HEK293 (cell line): Measurements from ENCODE around the gene EFCAB6.

ENCODE experiments used
- CTCF ChIA-PET: fragments of 350-600 bp; formaldehyde crosslinking; extraction: SDS; loops from one replicate; lab custom pipeline; 2021; ENCODE audit warnings: antibody characterized with exemption; lab: Yijun Ruan, JAX
- POLR2A ChIA-PET: fragments of 300-600 bp; formaldehyde crosslinking; extraction: SDS; loops from one replicate; lab custom pipeline; 2020; ENCODE audit warnings: antibody characterized with exemption, inconsistent platforms; lab: Yijun Ruan, JAX
- H3K27ac ChIP-seq: fragments of 200-500 bp; sonication (Bioruptor generic); 2 replicates; pipeline ENCODE4 v1.5.1; 2014; ENCODE audit warnings: low read depth, low read length, control low read depth, inconsistent platforms; ENCODE audit errors: extremely low read depth
- H3K36me3 ChIP-seq, 2 experiments: fragments of 200-500 bp in 1 of 2; sonication (Bioruptor generic) in 1 of 2; 1 replicate in 1 of 2; 2 replicates in 1 of 2; pipeline ENCODE4 v1.5.1; 2014 to 2017; ENCODE audit warnings: inconsistent platforms in 2 of 2, low read length in 2 of 2; ENCODE audit not compliant: control insufficient read depth in 2 of 2, insufficient read depth in 1 of 2
- H3K4me1 ChIP-seq: fragments of 200-500 bp; sonication (Bioruptor generic); 2 replicates; pipeline ENCODE4 v1.5.1; 2014; ENCODE audit warnings: mild to moderate bottlenecking, low read length, inconsistent platforms; ENCODE audit not compliant: control insufficient read depth, insufficient read depth
- H3K4me3 ChIP-seq: 2 replicates; pipeline ENCODE4 v1.5.1; 2011; ENCODE audit warnings: low read depth, mild to moderate bottlenecking, control low read depth, low read length, moderate library complexity
- H3K9me3 ChIP-seq: fragments of 200-500 bp; sonication (Bioruptor generic); 2 replicates; pipeline ENCODE4 v1.5.1; 2014; ENCODE audit warnings: low read depth, low read length, inconsistent platforms; ENCODE audit not compliant: control insufficient read depth, insufficient read depth
- BCL11A ChIP-seq: fragments of 450-650 bp; formaldehyde crosslinking; IDR thresholded peaks from 2 replicates; pipeline ENCODE4 v1.5.1; 2016; ENCODE audit warnings: low read depth, missing biosample characterization, missing genetic modification characterization
- FEZF1 ChIP-seq: fragments of 450-650 bp; formaldehyde crosslinking; IDR thresholded peaks from 2 replicates; pipeline ENCODE4 v1.5.1; 2016; ENCODE audit warnings: missing biosample characterization, missing genetic modification characterization
- GFI1B ChIP-seq: fragments of 450-650 bp; formaldehyde crosslinking; IDR thresholded peaks from 2 replicates; pipeline ENCODE4 v1.5.1; 2016; ENCODE audit warnings: missing biosample characterization, missing genetic modification characterization
- HOXA7 ChIP-seq: sonication (generic); formaldehyde crosslinking; IDR thresholded peaks from 2 replicates; pipeline ENCODE4 v1.8.1; 2022; ENCODE audit warnings: missing genetic modification reagents, borderline replicate concordance
- KLF7 ChIP-seq: fragments of 450-650 bp; formaldehyde crosslinking; IDR thresholded peaks from 2 replicates; pipeline ENCODE4 v1.5.1; 2016; ENCODE audit warnings: missing biosample characterization, missing genetic modification characterization, borderline replicate concordance
- OSR2 ChIP-seq: fragments of 450-650 bp; formaldehyde crosslinking; IDR thresholded peaks from 2 replicates; pipeline ENCODE4 v1.5.1; 2016; ENCODE audit warnings: missing biosample characterization, missing genetic modification characterization
- RBAK ChIP-seq: fragments of 450-650 bp; formaldehyde crosslinking; IDR thresholded peaks from 2 replicates; pipeline ENCODE4 v1.5.1; 2016; ENCODE audit warnings: missing biosample characterization, missing genetic modification characterization
- REPIN1 ChIP-seq: fragments of 450-650 bp; formaldehyde crosslinking; IDR thresholded peaks from 2 replicates; pipeline ENCODE4 v1.5.1; 2017; ENCODE audit warnings: missing biosample characterization, missing genetic modification characterization, low read depth
- SCRT2 ChIP-seq: fragments of 450-650 bp; formaldehyde crosslinking; IDR thresholded peaks from 2 replicates; pipeline ENCODE4 v1.5.1; 2016; ENCODE audit warnings: missing biosample characterization, missing genetic modification characterization
- TRIM28 ChIP-seq: IDR thresholded peaks from 2 replicates; pipeline ENCODE4 v1.6.1; 2011; ENCODE audit warnings: low read length, control low read depth, borderline replicate concordance
- WT1 ChIP-seq: fragments of 450-650 bp; formaldehyde crosslinking; IDR thresholded peaks from 2 replicates; pipeline ENCODE4 v1.5.1; 2016; ENCODE audit warnings: missing biosample characterization, missing genetic modification characterization
- ZBTB17 ChIP-seq: fragments of 450-650 bp; formaldehyde crosslinking; IDR thresholded peaks from 2 replicates; pipeline ENCODE4 v1.5.1; 2016; ENCODE audit warnings: missing biosample characterization, missing genetic modification characterization
- ZBTB48 ChIP-seq: fragments of 450-650 bp; formaldehyde crosslinking; IDR thresholded peaks from 2 replicates; pipeline ENCODE4 v1.5.1; 2016; ENCODE audit warnings: missing biosample characterization, missing genetic modification characterization
- ZBTB7A ChIP-seq: fragments of 450-650 bp; formaldehyde crosslinking; IDR thresholded peaks from 2 replicates; pipeline ENCODE4 v1.5.1; 2016; ENCODE audit warnings: low read depth, missing biosample characterization, missing genetic modification characterization
- ZNF133 ChIP-seq: fragments of 450-650 bp; formaldehyde crosslinking; IDR thresholded peaks from 2 replicates; pipeline ENCODE4 v1.5.1; 2016; ENCODE audit warnings: missing biosample characterization, missing genetic modification characterization
- ZNF146 ChIP-seq: fragments of 450-650 bp; formaldehyde crosslinking; IDR thresholded peaks from 2 replicates; pipeline ENCODE4 v1.5.1; 2016; ENCODE audit warnings: missing biosample characterization, missing genetic modification characterization
- ZNF184 ChIP-seq: fragments of 450-650 bp; IDR thresholded peaks from 2 replicates; pipeline ENCODE4 v1.5.1; 2018; ENCODE audit warnings: missing biosample characterization, mild to moderate bottlenecking, missing genetic modification characterization
- ZNF416 ChIP-seq: fragments of 450-650 bp; formaldehyde crosslinking; IDR thresholded peaks from 2 replicates; pipeline ENCODE4 v1.5.1; 2016; ENCODE audit warnings: missing biosample characterization, missing genetic modification characterization
- ZNF549 ChIP-seq: fragments of 450-650 bp; IDR thresholded peaks from 2 replicates; pipeline ENCODE4 v1.5.1; 2018; ENCODE audit warnings: missing biosample characterization, missing genetic modification characterization, mild to moderate bottlenecking, inconsistent platforms, moderate library complexity
- ZNF558 ChIP-seq: fragments of 450-650 bp; formaldehyde crosslinking; IDR thresholded peaks from 2 replicates; pipeline ENCODE4 v1.5.1; 2016; ENCODE audit warnings: missing biosample characterization, missing genetic modification characterization
- ZNF623 ChIP-seq: fragments of 450-650 bp; formaldehyde crosslinking; IDR thresholded peaks from 2 replicates; pipeline ENCODE4 v1.5.1; 2016; ENCODE audit warnings: missing biosample characterization, missing genetic modification characterization
- ZNF626 ChIP-seq: fragments of 450-650 bp; sonication (Bioruptor Pico); formaldehyde crosslinking; IDR thresholded peaks from 2 replicates; pipeline ENCODE4 v1.5.1; 2018; ENCODE audit warnings: missing biosample characterization, missing genetic modification characterization, inconsistent platforms
- ZNF629 ChIP-seq: fragments of 450-650 bp; formaldehyde crosslinking; IDR thresholded peaks from 2 replicates; pipeline ENCODE4 v1.5.1; 2017; ENCODE audit warnings: missing biosample characterization, missing genetic modification characterization
- ZNF791 ChIP-seq: fragments of 450-650 bp; formaldehyde crosslinking; IDR thresholded peaks from 2 replicates; pipeline ENCODE4 v1.5.1; 2016; ENCODE audit warnings: missing biosample characterization, missing genetic modification characterization
- TF ChIP-seq, protein P1 (sequence below): fragments of 450-650 bp; formaldehyde crosslinking; IDR thresholded peaks from 2 replicates; pipeline ENCODE4 v1.5.1; 2017; ENCODE audit warnings: missing biosample characterization, missing genetic modification characterization
- TF ChIP-seq, protein P2 (sequence below): fragments of 450-650 bp; formaldehyde crosslinking; IDR thresholded peaks from 2 replicates; pipeline ENCODE4 v1.5.1; 2016; ENCODE audit warnings: missing biosample characterization, missing genetic modification characterization
- TF ChIP-seq, protein P3 (sequence below): fragments of 450-650 bp; formaldehyde crosslinking; IDR thresholded peaks from 2 replicates; pipeline ENCODE4 v1.5.1; 2016; ENCODE audit warnings: missing biosample characterization, missing genetic modification characterization
- TF ChIP-seq, protein P4 (sequence below): fragments of 450-650 bp; formaldehyde crosslinking; IDR thresholded peaks from 2 replicates; pipeline ENCODE4 v1.5.1; 2017; ENCODE audit warnings: missing biosample characterization, mild to moderate bottlenecking, missing genetic modification characterization, moderate library complexity

EFCAB6 gene

DNA sequence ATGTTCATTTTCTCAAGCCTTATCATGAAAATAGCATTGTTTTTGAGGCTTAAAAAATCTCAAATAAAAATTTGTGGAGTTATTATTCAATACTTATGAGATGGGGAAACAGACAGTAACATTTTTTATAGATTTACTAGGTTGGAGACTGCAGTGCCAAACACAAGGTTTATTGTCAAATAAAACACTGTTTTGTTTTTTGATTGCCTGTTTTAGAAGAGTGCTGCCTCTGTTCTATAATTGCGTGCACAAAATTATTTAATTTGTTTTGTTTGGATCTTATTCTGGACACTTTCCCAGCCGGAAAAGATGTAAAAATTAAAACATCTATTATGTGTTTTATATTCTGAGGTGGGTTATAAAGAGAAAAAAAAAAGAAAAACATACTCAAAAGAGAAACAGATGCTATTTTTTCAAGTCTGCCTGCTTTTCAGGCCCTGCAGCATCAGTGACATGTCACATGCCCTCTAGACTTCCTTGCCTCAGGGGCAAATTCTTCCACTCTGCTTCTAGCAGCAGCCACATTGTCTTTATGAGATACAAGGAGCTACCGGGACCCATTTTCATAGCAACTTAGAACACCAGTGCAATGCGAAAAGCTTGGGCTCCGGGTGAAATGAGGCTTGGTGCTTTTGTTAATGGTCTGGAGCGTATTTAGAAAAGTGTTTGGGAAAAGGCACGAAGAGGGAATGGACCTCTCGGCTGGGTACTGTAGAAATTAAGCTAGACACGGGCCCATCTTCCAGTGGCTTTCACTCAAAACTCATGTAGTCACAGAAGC, 77.5 kb downstream of the EFCAB6 start:
- ChIA-PET CTCF (interaction anchor here (0.7 kb wide), 1 partner anchor 95 kb away, joined by 4 read pairs; no protein-coding TSS in a partner anchor), POLR2A (no interaction called here)
- Histone ChIP-seq H3K9me3 (no peaks in the 10 kb centered on the region), H3K27ac (no peak overlapping the region), H3K4me1 (peaks cover 10% of the 10 kb centered on the region; the same call in 1 of the 2 replicates), H3K36me3 (no peaks in the 10 kb centered on the region), H3K4me3 (no peak overlapping the region)
- TF ChIP-seq ZBTB48 (tag by site-specific recombination): no peak
- no peak for TF ChIP-seq ZNF791 (tag by site-specific recombination)
- TF ChIP-seq KLF7 (tag by site-specific recombination): no peak
- TF ChIP-seq OSR2 (tag by site-specific recombination): peak; percentile 29; the same call in 1 of the 2 replicates
- TF ChIP-seq ZNF133 (tag by site-specific recombination): no peak
- TF ChIP-seq RBAK (tag by site-specific recombination): no peak
- TF ChIP-seq, protein P1, sequence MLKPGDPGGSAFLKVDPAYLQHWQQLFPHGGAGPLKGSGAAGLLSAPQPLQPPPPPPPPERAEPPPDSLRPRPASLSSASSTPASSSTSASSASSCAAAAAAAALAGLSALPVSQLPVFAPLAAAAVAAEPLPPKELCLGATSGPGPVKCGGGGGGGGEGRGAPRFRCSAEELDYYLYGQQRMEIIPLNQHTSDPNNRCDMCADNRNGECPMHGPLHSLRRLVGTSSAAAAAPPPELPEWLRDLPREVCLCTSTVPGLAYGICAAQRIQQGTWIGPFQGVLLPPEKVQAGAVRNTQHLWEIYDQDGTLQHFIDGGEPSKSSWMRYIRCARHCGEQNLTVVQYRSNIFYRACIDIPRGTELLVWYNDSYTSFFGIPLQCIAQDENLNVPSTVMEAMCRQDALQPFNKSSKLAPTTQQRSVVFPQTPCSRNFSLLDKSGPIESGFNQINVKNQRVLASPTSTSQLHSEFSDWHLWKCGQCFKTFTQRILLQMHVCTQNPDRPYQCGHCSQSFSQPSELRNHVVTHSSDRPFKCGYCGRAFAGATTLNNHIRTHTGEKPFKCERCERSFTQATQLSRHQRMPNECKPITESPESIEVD (tag by site-specific recombination): peak; percentile 90
- peak; percentile 33; the same call in 1 of the 2 replicates for TF ChIP-seq FEZF1 (tag by site-specific recombination)
- TF ChIP-seq ZNF416 (tag by site-specific recombination): no peak

DNA sequence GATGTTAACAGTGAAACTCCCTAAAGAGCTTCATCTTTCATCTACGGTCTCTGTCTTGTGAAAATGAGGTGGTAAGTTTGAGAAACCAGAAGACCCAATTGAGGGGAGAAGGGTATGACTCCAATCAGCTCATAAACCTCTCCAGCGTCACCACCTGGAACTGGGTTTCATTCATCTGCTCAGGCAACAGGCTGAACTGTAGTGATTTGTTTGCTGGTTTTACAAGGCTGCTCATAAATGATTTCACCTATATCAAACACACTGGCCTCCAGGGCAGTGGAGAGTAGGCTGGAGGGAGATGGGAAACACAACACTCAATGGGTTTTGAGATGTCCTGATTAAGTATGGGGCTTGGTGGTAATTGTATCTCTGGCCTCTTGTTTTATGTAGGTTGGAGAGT, 79.0 kb downstream of the EFCAB6 start:
- no peak overlapping the region for H3K27ac ChIP-seq
- ChIA-PET CTCF (no interaction called here), POLR2A (no interaction called here)
- no peak overlapping the region for H3K4me3 ChIP-seq
- no peaks in the 10 kb centered on the region for H3K36me3 ChIP-seq
- H3K9me3 ChIP-seq: no peaks in the 10 kb centered on the region
- H3K4me1 ChIP-seq: peaks cover 10% of the 10 kb centered on the region; the same call in 1 of the 2 replicates
- TF ChIP-seq RBAK (tag by site-specific recombination) (no peak), ZNF549 (tag by site-specific recombination) (no peak), BCL11A (tag by site-specific recombination) (no peak), SCRT2 (tag by site-specific recombination) (peak; percentile 84), ZBTB7A (tag by site-specific recombination) (no peak), ZNF184 (tag by site-specific recombination) (no peak), ZBTB17 (no peak), TRIM28 (no peak), HOXA7 (CRISPR knock-in tag) (no peak), ZNF629 (tag by site-specific recombination) (no peak), ZNF626 (tag by site-specific recombination) (no peak), FEZF1 (tag by site-specific recombination) (peak; percentile 32; the same call in 1 of the 2 replicates), WT1 (tag by site-specific recombination) (peak; percentile 47; the same call in 1 of the 2 replicates), REPIN1 (tag by site-specific recombination) (no peak), ZNF146 (tag by site-specific recombination) (no peak), ZNF623 (no peak), ZNF558 (no peak), GFI1B (tag by site-specific recombination) (0 out of 2 replicates have a peak, but pooled peaks have one; percentile 34)
- TF ChIP-seq, protein P1 (tag by site-specific recombination): 0 out of 2 replicates have a peak, but pooled peaks have one; percentile 1
- TF ChIP-seq, protein P2, sequence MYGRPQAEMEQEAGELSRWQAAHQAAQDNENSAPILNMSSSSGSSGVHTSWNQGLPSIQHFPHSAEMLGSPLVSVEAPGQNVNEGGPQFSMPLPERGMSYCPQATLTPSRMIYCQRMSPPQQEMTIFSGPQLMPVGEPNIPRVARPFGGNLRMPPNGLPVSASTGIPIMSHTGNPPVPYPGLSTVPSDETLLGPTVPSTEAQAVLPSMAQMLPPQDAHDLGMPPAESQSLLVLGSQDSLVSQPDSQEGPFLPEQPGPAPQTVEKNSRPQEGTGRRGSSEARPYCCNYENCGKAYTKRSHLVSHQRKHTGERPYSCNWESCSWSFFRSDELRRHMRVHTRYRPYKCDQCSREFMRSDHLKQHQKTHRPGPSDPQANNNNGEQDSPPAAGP (tag by site-specific recombination): no peak
- TF ChIP-seq, protein P3, sequence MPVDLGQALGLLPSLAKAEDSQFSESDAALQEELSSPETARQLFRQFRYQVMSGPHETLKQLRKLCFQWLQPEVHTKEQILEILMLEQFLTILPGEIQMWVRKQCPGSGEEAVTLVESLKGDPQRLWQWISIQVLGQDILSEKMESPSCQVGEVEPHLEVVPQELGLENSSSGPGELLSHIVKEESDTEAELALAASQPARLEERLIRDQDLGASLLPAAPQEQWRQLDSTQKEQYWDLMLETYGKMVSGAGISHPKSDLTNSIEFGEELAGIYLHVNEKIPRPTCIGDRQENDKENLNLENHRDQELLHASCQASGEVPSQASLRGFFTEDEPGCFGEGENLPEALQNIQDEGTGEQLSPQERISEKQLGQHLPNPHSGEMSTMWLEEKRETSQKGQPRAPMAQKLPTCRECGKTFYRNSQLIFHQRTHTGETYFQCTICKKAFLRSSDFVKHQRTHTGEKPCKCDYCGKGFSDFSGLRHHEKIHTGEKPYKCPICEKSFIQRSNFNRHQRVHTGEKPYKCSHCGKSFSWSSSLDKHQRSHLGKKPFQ (tag by site-specific recombination): peak; percentile 73
- TF ChIP-seq, protein P4, sequence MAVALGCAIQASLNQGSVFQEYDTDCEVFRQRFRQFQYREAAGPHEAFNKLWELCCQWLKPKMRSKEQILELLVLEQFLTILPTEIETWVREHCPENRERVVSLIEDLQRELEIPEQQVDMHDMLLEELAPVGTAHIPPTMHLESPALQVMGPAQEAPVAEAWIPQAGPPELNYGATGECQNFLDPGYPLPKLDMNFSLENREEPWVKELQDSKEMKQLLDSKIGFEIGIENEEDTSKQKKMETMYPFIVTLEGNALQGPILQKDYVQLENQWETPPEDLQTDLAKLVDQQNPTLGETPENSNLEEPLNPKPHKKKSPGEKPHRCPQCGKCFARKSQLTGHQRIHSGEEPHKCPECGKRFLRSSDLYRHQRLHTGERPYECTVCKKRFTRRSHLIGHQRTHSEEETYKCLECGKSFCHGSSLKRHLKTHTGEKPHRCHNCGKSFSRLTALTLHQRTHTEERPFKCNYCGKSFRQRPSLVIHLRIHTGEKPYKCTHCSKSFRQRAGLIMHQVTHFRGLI (tag by site-specific recombination): no peak
